Liver (tissue), 9 donors: Measurements from ENCODE around the gene PNPLA6. TPM values are rescaled to one million over a fixed set of nuclear protein-coding genes. Genes with fewer than 3 reads are reported as not detected.

ENCODE experiments used
- DNase-seq: peaks from one replicate; pipeline ENCODE4 v3.0.0-alpha.2; 2017; ENCODE audit warnings: low spot score
- H3K27ac ChIP-seq, 2 donors: one replicate each; pipeline ENCODE4 v1.7.0; 2013; ENCODE audit warnings: inconsistent platforms in 2 of 2, low read length in 2 of 2, control low read depth in 1 of 2, low read depth in 1 of 2, mild to moderate bottlenecking in 1 of 2
- H3K27me3 ChIP-seq, 4 donors: one replicate each; pipeline versions ENCODE4 v1.6.1 to v1.7.0; 2013; ENCODE audit warnings: low read length in 3 of 4, inconsistent platforms in 1 of 4, mild to moderate bottlenecking in 1 of 4, moderate library complexity in 1 of 4; ENCODE audit not compliant: control insufficient read depth in 4 of 4, insufficient read depth in 4 of 4
- H3K36me3 ChIP-seq, 4 donors: one replicate each; pipeline versions ENCODE4 v1.6.1 to v1.7.0; 2013; ENCODE audit warnings: low read length in 3 of 4, mild to moderate bottlenecking in 3 of 4, low read depth in 1 of 4, moderate library complexity in 1 of 4; ENCODE audit not compliant: control insufficient read depth in 4 of 4, insufficient read depth in 3 of 4
- H3K4me1 ChIP-seq, 4 donors: one replicate each; pipeline versions ENCODE4 v1.6.1 to v1.7.0; 2013; ENCODE audit warnings: low read length in 3 of 4, mild to moderate bottlenecking in 3 of 4, moderate library complexity in 1 of 4; ENCODE audit not compliant: control insufficient read depth in 4 of 4, insufficient read depth in 4 of 4
- H3K4me3 ChIP-seq, 3 donors: one replicate each; pipeline versions ENCODE4 v1.6.1 to v1.7.0; 2013; ENCODE audit warnings: low read length in 3 of 3, control low read depth in 1 of 3, low read depth in 1 of 3, mild to moderate bottlenecking in 1 of 3
- H3K9ac ChIP-seq, 2 donors: one replicate each; pipeline ENCODE4 v1.7.0; 2013; ENCODE audit warnings: low read length in 2 of 2, mild to moderate bottlenecking in 2 of 2, moderate library complexity in 2 of 2, control low read depth in 1 of 2, low read depth in 1 of 2
- H3K9me3 ChIP-seq, 4 donors: one replicate each; pipeline versions ENCODE4 v1.6.1 to v1.7.0; 2013; ENCODE audit warnings: low read length in 3 of 4; ENCODE audit not compliant: control insufficient read depth in 4 of 4
- FOXA1 ChIP-seq: IDR thresholded peaks from 2 replicates; pipeline ENCODE4 v1.6.1; 2016; ENCODE audit warnings: antibody characterized with exemption
- GABPA ChIP-seq, 2 donors: IDR thresholded peaks in 1 of 2; conservative IDR thresholded peaks in 1 of 2; 2 replicates each; pipeline ENCODE4 v1.6.1; 2016; ENCODE audit warnings: antibody characterized with exemption in 2 of 2, mild to moderate bottlenecking in 1 of 2, moderate library complexity in 1 of 2
- JUND ChIP-seq, 2 donors: IDR thresholded peaks; 2 replicates each; pipeline ENCODE4 v1.6.1; 2016; ENCODE audit warnings: antibody characterized with exemption in 2 of 2
- NR2F2 ChIP-seq: IDR thresholded peaks from 2 replicates; pipeline ENCODE4 v1.6.1; 2016; ENCODE audit warnings: antibody characterized with exemption
- RAD21 ChIP-seq, 2 donors: IDR thresholded peaks; 2 replicates each; pipeline ENCODE4 v1.6.1; 2016; ENCODE audit warnings: antibody characterized with exemption in 2 of 2, mild to moderate bottlenecking in 2 of 2
- RXRA ChIP-seq, 2 donors: IDR thresholded peaks; 2 replicates each; pipeline ENCODE4 v1.6.1; 2017 to 2018; ENCODE audit warnings: antibody characterized with exemption in 2 of 2, mild to moderate bottlenecking in 1 of 2
- SP1 ChIP-seq: IDR thresholded peaks from 2 replicates; pipeline ENCODE4 v1.6.1; 2018; ENCODE audit warnings: antibody characterized with exemption, mild to moderate bottlenecking
- TAF1 ChIP-seq: conservative IDR thresholded peaks from 2 replicates; pipeline ENCODE4 v1.6.1; 2016; ENCODE audit warnings: antibody characterized with exemption, mild to moderate bottlenecking
- YY1 ChIP-seq: IDR thresholded peaks from 2 replicates; pipeline ENCODE4 v1.6.1; 2016; ENCODE audit warnings: antibody characterized with exemption, mild to moderate bottlenecking
- WGBS: extraction: QIAGEN DNeasy Blood & Tissue Kit; methylation state at CpG from one replicate; pipeline ENCODE4 v1.1.7; 2013; 5-methylcytosine and 5-hydroxymethylcytosine counted together
- polyA plus RNA-seq, 2 donors: library from polyadenylated mRNA; stranded (reverse) in 1 of 2; unstranded in 1 of 2; fragments of 200-250 nt in 1 of 2; fragments of >200 nt in 1 of 2; fragmentation: Nextera tagmentation in 1 of 2; extraction: Ambion mirVana in 1 of 2; gene quantifications; one replicate each; pipeline versions ENCODE4 v1.2.1 to v1.2.3, GENCODE V29; 2013 to 2015
- total RNA-seq, 2 donors: library from RNA; depleted of rRNA; stranded (reverse); fragments of >200 nt; gene quantifications; one replicate each; pipeline ENCODE4 v1.2.3, GENCODE V29; 2014
- TF ChIP-seq, protein P1 (sequence below): IDR thresholded peaks from 2 replicates; pipeline ENCODE4 v1.6.1; 2016; ENCODE audit warnings: antibody characterized with exemption, mild to moderate bottlenecking
- TF ChIP-seq, protein P2 (sequence below): IDR thresholded peaks from 2 replicates; pipeline ENCODE4 v1.6.1; 2016; ENCODE audit warnings: antibody characterized with exemption
- TF ChIP-seq, protein P3 (sequence below): IDR thresholded peaks from 2 replicates; pipeline ENCODE4 v1.6.1; 2016; ENCODE audit warnings: antibody characterized with exemption
- TF ChIP-seq, protein P4 (sequence below): fragments of 150-350 bp; IDR thresholded peaks from 2 replicates; pipeline ENCODE4 v1.5.1; 2017; ENCODE audit warnings: improper control_type of control experiment, low read depth, low read length; ENCODE audit not compliant: missing input control
- donor health status: healthy.
- donor health status: healthy.
- donor health status: healthy.
- donor health status: healthy.
- donor health status: healthy.

Gene PNPLA6
- total and polyA plus RNA-seq, 4 donors: 20.9 to 68.4 (median 28.0) TPM

DNA sequence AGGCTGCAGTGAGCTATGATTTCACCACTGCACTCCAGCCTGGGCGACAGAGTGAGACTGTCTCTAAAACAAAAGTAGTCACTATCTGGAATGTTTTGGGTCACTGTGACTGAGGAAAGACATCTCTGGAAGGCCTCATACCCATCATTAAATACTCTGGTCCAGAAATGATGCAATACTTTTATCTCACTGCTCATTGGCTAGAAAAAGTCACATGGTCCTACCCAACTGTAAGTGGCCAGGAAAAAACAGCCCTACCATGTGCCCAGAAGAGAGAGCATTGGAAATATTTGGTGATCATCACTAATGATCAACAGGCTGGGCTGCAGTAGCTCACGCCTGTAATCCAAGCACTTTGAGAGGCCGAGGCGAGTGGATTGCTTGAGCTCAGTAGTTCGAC is 29.8 kb downstream of the PNPLA6 start:
- no peak for TF ChIP-seq TAF1
- TF ChIP-seq YY1: no peak
- no peak for TF ChIP-seq NR2F2
- TF ChIP-seq RXRA (IDR thresholded peaks at IDR 0.05): no peak
- TF ChIP-seq, protein P1, sequence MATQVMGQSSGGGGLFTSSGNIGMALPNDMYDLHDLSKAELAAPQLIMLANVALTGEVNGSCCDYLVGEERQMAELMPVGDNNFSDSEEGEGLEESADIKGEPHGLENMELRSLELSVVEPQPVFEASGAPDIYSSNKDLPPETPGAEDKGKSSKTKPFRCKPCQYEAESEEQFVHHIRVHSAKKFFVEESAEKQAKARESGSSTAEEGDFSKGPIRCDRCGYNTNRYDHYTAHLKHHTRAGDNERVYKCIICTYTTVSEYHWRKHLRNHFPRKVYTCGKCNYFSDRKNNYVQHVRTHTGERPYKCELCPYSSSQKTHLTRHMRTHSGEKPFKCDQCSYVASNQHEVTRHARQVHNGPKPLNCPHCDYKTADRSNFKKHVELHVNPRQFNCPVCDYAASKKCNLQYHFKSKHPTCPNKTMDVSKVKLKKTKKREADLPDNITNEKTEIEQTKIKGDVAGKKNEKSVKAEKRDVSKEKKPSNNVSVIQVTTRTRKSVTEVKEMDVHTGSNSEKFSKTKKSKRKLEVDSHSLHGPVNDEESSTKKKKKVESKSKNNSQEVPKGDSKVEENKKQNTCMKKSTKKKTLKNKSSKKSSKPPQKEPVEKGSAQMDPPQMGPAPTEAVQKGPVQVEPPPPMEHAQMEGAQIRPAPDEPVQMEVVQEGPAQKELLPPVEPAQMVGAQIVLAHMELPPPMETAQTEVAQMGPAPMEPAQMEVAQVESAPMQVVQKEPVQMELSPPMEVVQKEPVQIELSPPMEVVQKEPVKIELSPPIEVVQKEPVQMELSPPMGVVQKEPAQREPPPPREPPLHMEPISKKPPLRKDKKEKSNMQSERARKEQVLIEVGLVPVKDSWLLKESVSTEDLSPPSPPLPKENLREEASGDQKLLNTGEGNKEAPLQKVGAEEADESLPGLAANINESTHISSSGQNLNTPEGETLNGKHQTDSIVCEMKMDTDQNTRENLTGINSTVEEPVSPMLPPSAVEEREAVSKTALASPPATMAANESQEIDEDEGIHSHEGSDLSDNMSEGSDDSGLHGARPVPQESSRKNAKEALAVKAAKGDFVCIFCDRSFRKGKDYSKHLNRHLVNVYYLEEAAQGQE: no peak
- TF ChIP-seq FOXA1: no peak
- TF ChIP-seq, protein P2, sequence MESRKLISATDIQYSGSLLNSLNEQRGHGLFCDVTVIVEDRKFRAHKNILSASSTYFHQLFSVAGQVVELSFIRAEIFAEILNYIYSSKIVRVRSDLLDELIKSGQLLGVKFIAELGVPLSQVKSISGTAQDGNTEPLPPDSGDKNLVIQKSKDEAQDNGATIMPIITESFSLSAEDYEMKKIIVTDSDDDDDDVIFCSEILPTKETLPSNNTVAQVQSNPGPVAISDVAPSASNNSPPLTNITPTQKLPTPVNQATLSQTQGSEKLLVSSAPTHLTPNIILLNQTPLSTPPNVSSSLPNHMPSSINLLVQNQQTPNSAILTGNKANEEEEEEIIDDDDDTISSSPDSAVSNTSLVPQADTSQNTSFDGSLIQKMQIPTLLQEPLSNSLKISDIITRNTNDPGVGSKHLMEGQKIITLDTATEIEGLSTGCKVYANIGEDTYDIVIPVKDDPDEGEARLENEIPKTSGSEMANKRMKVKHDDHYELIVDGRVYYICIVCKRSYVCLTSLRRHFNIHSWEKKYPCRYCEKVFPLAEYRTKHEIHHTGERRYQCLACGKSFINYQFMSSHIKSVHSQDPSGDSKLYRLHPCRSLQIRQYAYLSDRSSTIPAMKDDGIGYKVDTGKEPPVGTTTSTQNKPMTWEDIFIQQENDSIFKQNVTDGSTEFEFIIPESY: no peak
- TF ChIP-seq, protein P3, sequence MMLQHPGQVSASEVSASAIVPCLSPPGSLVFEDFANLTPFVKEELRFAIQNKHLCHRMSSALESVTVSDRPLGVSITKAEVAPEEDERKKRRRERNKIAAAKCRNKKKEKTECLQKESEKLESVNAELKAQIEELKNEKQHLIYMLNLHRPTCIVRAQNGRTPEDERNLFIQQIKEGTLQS: no peak
- TF ChIP-seq, protein P4, sequence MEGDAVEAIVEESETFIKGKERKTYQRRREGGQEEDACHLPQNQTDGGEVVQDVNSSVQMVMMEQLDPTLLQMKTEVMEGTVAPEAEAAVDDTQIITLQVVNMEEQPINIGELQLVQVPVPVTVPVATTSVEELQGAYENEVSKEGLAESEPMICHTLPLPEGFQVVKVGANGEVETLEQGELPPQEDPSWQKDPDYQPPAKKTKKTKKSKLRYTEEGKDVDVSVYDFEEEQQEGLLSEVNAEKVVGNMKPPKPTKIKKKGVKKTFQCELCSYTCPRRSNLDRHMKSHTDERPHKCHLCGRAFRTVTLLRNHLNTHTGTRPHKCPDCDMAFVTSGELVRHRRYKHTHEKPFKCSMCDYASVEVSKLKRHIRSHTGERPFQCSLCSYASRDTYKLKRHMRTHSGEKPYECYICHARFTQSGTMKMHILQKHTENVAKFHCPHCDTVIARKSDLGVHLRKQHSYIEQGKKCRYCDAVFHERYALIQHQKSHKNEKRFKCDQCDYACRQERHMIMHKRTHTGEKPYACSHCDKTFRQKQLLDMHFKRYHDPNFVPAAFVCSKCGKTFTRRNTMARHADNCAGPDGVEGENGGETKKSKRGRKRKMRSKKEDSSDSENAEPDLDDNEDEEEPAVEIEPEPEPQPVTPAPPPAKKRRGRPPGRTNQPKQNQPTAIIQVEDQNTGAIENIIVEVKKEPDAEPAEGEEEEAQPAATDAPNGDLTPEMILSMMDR: no peak
- Histone ChIP-seq H3K4me1 (no peaks in the 10 kb centered on the region), H3K4me3 (no peak overlapping the region), H3K27ac (no peak overlapping the region), H3K9me3 (no peaks in the 10 kb centered on the region), H3K27me3 (no peaks in the 10 kb centered on the region), H3K9ac (no peak overlapping the region), H3K36me3 (peaks cover 0 to 8% (median 3%) of the 10 kb centered on the region in 4 donors)
- WGBS: 84% methylated on average over 5 of the region's 5 CpGs
- no peak for DNase-seq

DNA sequence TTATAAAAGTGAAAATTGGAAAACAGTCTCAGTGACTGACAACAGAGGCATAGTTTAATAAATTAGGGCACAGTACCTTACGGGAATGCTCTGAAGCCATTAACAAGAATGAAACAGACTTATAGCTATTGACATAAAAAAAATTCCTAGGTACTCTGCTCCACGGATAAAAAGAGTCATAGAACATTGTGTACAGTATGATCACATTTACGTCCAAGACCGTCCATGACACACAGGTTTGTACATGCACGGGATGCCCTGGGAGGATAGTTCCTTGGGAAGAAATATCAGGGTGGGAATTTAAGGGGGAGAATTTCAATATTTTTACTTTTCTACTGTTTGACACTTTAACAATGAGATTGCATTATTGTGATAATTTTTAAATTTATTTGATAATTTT is 35.2 kb downstream of the PNPLA6 start:
- Histone ChIP-seq H3K4me3 (no peak overlapping the region), H3K9me3 (no peaks in the 10 kb centered on the region), H3K36me3 (no peaks in the 10 kb centered on the region), H3K27ac (no peak overlapping the region), H3K9ac (no peak overlapping the region), H3K4me1 (no peaks in the 10 kb centered on the region), H3K27me3 (no peaks in the 10 kb centered on the region)
- DNase-seq: no peak
- WGBS: 87% methylated on average over 5 of the region's 5 CpGs
- TF ChIP-seq, protein P3: no peak
- TF ChIP-seq JUND (IDR thresholded peaks at IDR 0.05): no peak
- TF ChIP-seq, protein P1: no peak
- no peak for TF ChIP-seq RAD21 (IDR thresholded peaks at IDR 0.05)
- no peak for TF ChIP-seq SP1
- TF ChIP-seq, protein P4: no peak
- no peak for TF ChIP-seq YY1
- TF ChIP-seq GABPA (IDR thresholded peaks at IDR 0.05 in 1 of 2, conservative IDR thresholded peaks at IDR 0.05 in 1 of 2): no peak
